ENCODE results near the gene KIRREL3. TPM values are rescaled to one million over a fixed set of nuclear protein-coding genes. Genes with fewer than 3 reads are reported as not detected.

The KIRREL3 gene
- total and polyA plus RNA-seq, 2 of the 4 experiments (the other 2 are of a cell fraction) = 10.9 to 15.9 TPM

- H3K9ac ChIP-seq (ENCODE audit: low read depth, low read length) = no peak overlapping the region
- H4K20me1 ChIP-seq (ENCODE audit: insufficient read depth, low read length) = no peaks in the 10 kb centered on the region
- H3K27me3 ChIP-seq (ENCODE audit: control insufficient read depth, insufficient read depth, low read length) = no peaks in the 10 kb centered on the region
- no peak overlapping the region for H3K23ac ChIP-seq (ENCODE audit: low read depth, low read length)
- H3K4ac ChIP-seq (ENCODE audit: low read depth, low read length) = no peak overlapping the region
- POLR2A ChIA-PET (ENCODE audit: unreplicated experiment) = no interaction called here
- dilution Hi-C loops (cut with HindIII; ENCODE audit: low sequenced_read_pairs, unreplicated experiment) (no loop called here), intact Hi-C loops (cut with micrococcal nuclease) (no loop called here), in situ Hi-C loops (cut with MboI; ENCODE audit: low sequenced_read_pairs) (no loop called here)
- no peaks in the 10 kb centered on the region for H3K36me3 ChIP-seq (ENCODE audit: control insufficient read depth, insufficient read depth, low read length)
- no peak for DNase-seq
- TF ChIP-seq RCOR1 (IDR thresholded peaks at IDR 0.05; ENCODE audit: insufficient replicate concordance, low read length) = no peak
- no peak for TF ChIP-seq RAD21 (IDR thresholded peaks at IDR 0.05; ENCODE audit: low read length)
- TF ChIP-seq FOS (IDR thresholded peaks at IDR 0.05; ENCODE audit: low read depth, low read length) = no peak
- TF ChIP-seq CTCF (conservative IDR thresholded peaks at IDR 0.05; ENCODE audit: low read depth, low read length) = no peak
- TF ChIP-seq RFX5 (IDR thresholded peaks at IDR 0.05; ENCODE audit: low read depth, low read length) = no peak
- TF ChIP-seq NFE2L2 (IDR thresholded peaks at IDR 0.05; ENCODE audit: low read depth, low read length) = no peak
- no peak for TF ChIP-seq CEBPB (IDR thresholded peaks at IDR 0.05; ENCODE audit: low read depth, low read length)
- no peak for TF ChIP-seq ELK1 (IDR thresholded peaks at IDR 0.05; ENCODE audit: borderline replicate concordance, low read depth, low read length)
- TF ChIP-seq MAFK (IDR thresholded peaks at IDR 0.05; ENCODE audit: low read depth, low read length) = no peak
- TF ChIP-seq POLR2A (IDR thresholded peaks at IDR 0.05; ENCODE audit: low read depth, low read length) = no peak
- no peak for TF ChIP-seq BHLHE40 (IDR thresholded peaks at IDR 0.05; ENCODE audit: low read depth, low read length)
- TF ChIP-seq CHD1 (IDR thresholded peaks at IDR 0.05; ENCODE audit: low read depth, low read length) = no peak
- no peak for TF ChIP-seq USF2 (IDR thresholded peaks at IDR 0.05; ENCODE audit: low read depth, low read length)
- TF ChIP-seq MXI1 (IDR thresholded peaks at IDR 0.05; ENCODE audit: borderline replicate concordance, low read depth, low read length) = no peak
- TF ChIP-seq SMC3 (IDR thresholded peaks at IDR 0.05; ENCODE audit: low read depth, low read length) = no peak
- TF ChIP-seq MAZ (IDR thresholded peaks at IDR 0.05; ENCODE audit: borderline replicate concordance, low read depth, low read length) = no peak
- peaks cover 12% of the 10 kb centered on the region; the same call in 1 of the 2 replicates for H3K9me1 ChIP-seq (ENCODE audit: insufficient read depth, low read length)
- no peak overlapping the region for H2AFZ ChIP-seq (replicated peaks; ENCODE audit: low read length, poor library complexity)
- H3K4me1 ChIP-seq (ENCODE audit: control insufficient read depth, insufficient read depth, low read length) = peaks cover 21% of the 10 kb centered on the region
- no peak overlapping the region; the same call in 1 of the 2 replicates for H2AK5ac ChIP-seq (ENCODE audit: low read depth, low read length)
- no peaks in the 10 kb centered on the region for H3K9me3 ChIP-seq (ENCODE audit: control insufficient read depth, insufficient read depth, low read length)
- no peak overlapping the region for H2BK120ac ChIP-seq (ENCODE audit: low read depth, low read length)
- no peak overlapping the region for H4K5ac ChIP-seq (ENCODE audit: low read depth, low read length)
- BruUV-seq (replicated peaks) = no TSS peak
- no peak overlapping the region for H3K18ac ChIP-seq (ENCODE audit: low read depth, low read length)
- no peak overlapping the region for H3K4me3 ChIP-seq (ENCODE audit: insufficient read depth, low read depth, low read length)
- H3K27ac ChIP-seq (ENCODE audit: insufficient read depth, low read length) = no peak overlapping the region
- CTCF ChIA-PET = interaction anchor here (0.5 to 2.4 kb wide), 17 partner anchors 8 to 1919 kb away, joined by 3 to 35 read pairs (median 5); partner anchors contain the start of gene DCPS
- no peak overlapping the region for H4K8ac ChIP-seq (ENCODE audit: low read depth in 2 of 2, low read length in 2 of 2)
- 81% methylated on average over 2 of the region's 5 CpGs; no CpG with 5 or more reads in 1 of the 2 experiments for WGBS, 2 experiments (ENCODE audit: extremely low coverage in 2 of 2, insufficient read length in 1 of 2)
- H2BK5ac ChIP-seq (ENCODE audit: low read depth, low read length, poor library complexity, severe bottlenecking) = no peak overlapping the region
- no peak overlapping the region for H3K56ac ChIP-seq (ENCODE audit: extremely low read depth, insufficient read depth, low read length)
- no peak overlapping the region for H2BK20ac ChIP-seq (ENCODE audit: low read depth, low read length)
- no peaks in the 10 kb centered on the region for H3K79me1 ChIP-seq (ENCODE audit: low read depth in 1 of 2, low read length in 2 of 2)
- no peak overlapping the region; the same call in 1 of the 2 replicates for H4K91ac ChIP-seq (ENCODE audit: insufficient read depth, low read depth, low read length)
- no peak overlapping the region for H3K4me2 ChIP-seq (ENCODE audit: low read depth, low read length)
- no peak overlapping the region for H2BK15ac ChIP-seq (ENCODE audit: low read depth, low read length)
- no peak for ATAC-seq (ENCODE audit: low read depth)
- H3K14ac ChIP-seq (replicated peaks; ENCODE audit: low read depth, low read length) = no peak overlapping the region
- no peak overlapping the region for H2AK9ac ChIP-seq (replicated peaks; ENCODE audit: low read depth, low read length, poor library complexity)
These were observed 519.3 kb downstream of the KIRREL3 start for GRCh38 chr11:126481303-126481680.

Measured in IMR-90 (cell line).